ENCODE measurements around the gene TMEM26. TPM values are rescaled to one million over a fixed set of nuclear protein-coding genes. Genes with fewer than 3 reads are reported as not detected.
"Not testable (repeated sequence)": the region's sequence is repeated elsewhere in the genome, so short reads cannot be mapped to it uniquely, and the experiment has no call there.

Gene TMEM26
- total RNA-seq, 1 donor from 2014 or later, result 3.4 TPM

- H3K36me3 Mint-ChIP-seq, result no peaks in the 10 kb centered on the region
- no peak for DNase-seq (ENCODE audit: low spot score in 2 of 2, unreplicated experiment in 2 of 2)
- peaks cover 7% of the 10 kb centered on the region for H3K27me3 Mint-ChIP-seq (ENCODE audit: low read depth)
- H3K27ac Mint-ChIP-seq, result no peak overlapping the region
- H3K4me1 Mint-ChIP-seq, result no peaks in the 10 kb centered on the region
- no peak for TF ChIP-seq CTCF (IDR thresholded peaks at IDR 0.05; ENCODE audit: unreplicated experiment)
- H3K4me3 Mint-ChIP-seq, result no peak overlapping the region
- peaks cover 7% of the 10 kb centered on the region for H3K9me3 Mint-ChIP-seq
Measured at GRCh38 chr10:61389887-61390286, 63.3 kb downstream of the TMEM26 start.

DNA sequence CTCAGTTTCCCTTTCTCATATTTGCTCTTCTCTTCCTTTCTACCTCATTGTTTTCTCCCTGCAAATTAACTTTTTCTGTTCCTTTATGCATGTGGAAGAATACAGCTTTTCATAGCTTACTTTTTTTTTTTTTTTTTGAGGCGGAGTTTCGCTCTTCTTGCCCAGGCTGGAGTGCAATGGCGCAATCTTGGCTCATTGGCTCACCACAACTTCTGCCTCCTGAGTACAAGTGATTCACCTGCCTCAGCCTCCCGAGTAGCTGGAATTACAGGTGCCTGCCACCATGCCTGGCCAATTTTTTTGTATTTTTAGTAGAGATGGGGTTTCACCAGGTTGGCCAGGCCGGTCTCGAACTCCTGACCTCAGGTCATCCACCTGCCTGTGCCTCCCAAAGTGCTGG, 64.2 kb downstream of the TMEM26 start:
- not testable (repeated sequence) for H3K9me3 Mint-ChIP-seq; DNase-seq (ENCODE audit: low spot score in 2 of 2, unreplicated experiment in 2 of 2); H3K36me3 Mint-ChIP-seq; H3K4me1 Mint-ChIP-seq; H3K4me3 Mint-ChIP-seq; H3K27me3 Mint-ChIP-seq (ENCODE audit: low read depth); H3K27ac Mint-ChIP-seq

GRCh38 chr10:61385231-61386001, 67.8 kb downstream of the TMEM26 start:
- TF ChIP-seq CTCF (IDR thresholded peaks at IDR 0.05; ENCODE audit: unreplicated experiment), result no peak
- no peak overlapping the region for H3K4me3 Mint-ChIP-seq
- no peak overlapping the region for H3K27ac Mint-ChIP-seq
- no peaks in the 10 kb centered on the region for H3K4me1 Mint-ChIP-seq
- H3K9me3 Mint-ChIP-seq, result peaks cover 14% of the 10 kb centered on the region
- no peak for DNase-seq (ENCODE audit: low spot score in 2 of 2, unreplicated experiment in 2 of 2)
- no peaks in the 10 kb centered on the region for H3K36me3 Mint-ChIP-seq
- peaks cover 6% of the 10 kb centered on the region for H3K27me3 Mint-ChIP-seq (ENCODE audit: low read depth)

DNA sequence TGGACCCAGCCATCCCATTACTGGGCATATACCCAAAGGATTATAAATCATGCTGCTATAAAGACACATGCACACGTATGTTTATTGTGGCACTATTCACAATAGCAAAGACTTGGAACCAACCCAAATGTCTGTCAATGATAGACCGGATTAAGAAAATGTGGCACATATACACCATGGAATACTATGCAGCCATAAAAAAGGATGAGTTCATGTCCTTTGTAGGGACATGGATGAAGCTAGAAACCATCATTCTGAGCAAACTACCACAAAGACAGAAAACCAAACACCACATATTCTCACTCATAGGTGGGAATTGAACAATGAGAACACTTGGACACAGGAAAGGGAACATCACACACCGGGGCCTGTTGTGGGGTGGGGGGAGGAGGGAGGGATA, 72.0 kb downstream of the TMEM26 start:
- not testable (repeated sequence) for H3K4me1 Mint-ChIP-seq; H3K27ac Mint-ChIP-seq; H3K4me3 Mint-ChIP-seq; DNase-seq (ENCODE audit: low spot score in 2 of 2, unreplicated experiment in 2 of 2); H3K27me3 Mint-ChIP-seq (ENCODE audit: low read depth); H3K36me3 Mint-ChIP-seq
- peaks cover 27% of the 10 kb centered on the region for H3K9me3 Mint-ChIP-seq

GRCh38 chr10:61378865-61379264, 74.3 kb downstream of the TMEM26 start:
- no peak for DNase-seq (ENCODE audit: low spot score in 2 of 2, unreplicated experiment in 2 of 2)
- H3K27me3 Mint-ChIP-seq (ENCODE audit: low read depth), result peaks cover 7% of the 10 kb centered on the region
- H3K9me3 Mint-ChIP-seq, result peaks cover 46% of the 10 kb centered on the region
- no peaks in the 10 kb centered on the region for H3K4me1 Mint-ChIP-seq
- no peak overlapping the region for H3K4me3 Mint-ChIP-seq
- no peak overlapping the region for H3K27ac Mint-ChIP-seq
- peaks cover 3% of the 10 kb centered on the region for H3K36me3 Mint-ChIP-seq
- TF ChIP-seq CTCF (IDR thresholded peaks at IDR 0.05; ENCODE audit: unreplicated experiment), result no peak

- H3K36me3 Mint-ChIP-seq, result peaks cover 3% of the 10 kb centered on the region
- no peak for DNase-seq (ENCODE audit: low spot score in 2 of 2, unreplicated experiment in 2 of 2)
- TF ChIP-seq CTCF (IDR thresholded peaks at IDR 0.05; ENCODE audit: unreplicated experiment), result no peak
- H3K27me3 Mint-ChIP-seq (ENCODE audit: low read depth), result peaks cover 11% of the 10 kb centered on the region
- no peak overlapping the region for H3K27ac Mint-ChIP-seq
- no peaks in the 10 kb centered on the region for H3K4me1 Mint-ChIP-seq
- H3K4me3 Mint-ChIP-seq, result no peak overlapping the region
- peaks cover 52% of the 10 kb centered on the region for H3K9me3 Mint-ChIP-seq
Measured at GRCh38 chr10:61376908-61377368, 76.2 kb downstream of the TMEM26 start.

Measured in mesothelial cell of epicardium (in vitro differentiated cells).